Stomach (tissue), 4 donors: ENCODE data around the gene LIMS2.

Source experiments
- CTCF ChIP-seq, 7 experiments: fragments of 450-650 bp in 4 of 7; fragments of 200-600 bp in 3 of 7; sonication (generic) in 3 of 7; IDR thresholded peaks; one replicate each; pipeline ENCODE4 v1.5.1; 2016 to 2019; ENCODE audit warnings: antibody characterized with exemption in 7 of 7, control low read depth in 2 of 7, mild to moderate bottlenecking in 1 of 7
- EP300 ChIP-seq: sonication (generic); formaldehyde crosslinking; IDR thresholded peaks from one replicate; pipeline ENCODE4 v1.6.1; 2017; ENCODE audit warnings: antibody characterized with exemption
- POLR2A ChIP-seq, 4 donors: fragments of 450-650 bp; IDR thresholded peaks; one replicate each; pipeline ENCODE4 v1.6.1; 2016; ENCODE audit warnings: antibody characterized with exemption in 4 of 4, control low read depth in 2 of 4, mild to moderate bottlenecking in 1 of 4, moderate library complexity in 1 of 4
- POLR2AphosphoS5 ChIP-seq, 3 donors: sonication (generic); formaldehyde crosslinking; IDR thresholded peaks; one replicate each; pipeline ENCODE4 v1.6.1; 2016; ENCODE audit warnings: antibody characterized with exemption in 3 of 3

- TF ChIP-seq POLR2A (IDR thresholded peaks at IDR 0.05): no peak
- TF ChIP-seq EP300: no peak
- TF ChIP-seq CTCF (IDR thresholded peaks at IDR 0.05): no peak
- peak in 1 of 3 donors; percentile 37 for TF ChIP-seq POLR2AphosphoS5 (IDR thresholded peaks at IDR 0.05)
Measured at GRCh38 chr2:127705391-127706065, 30.2 kb upstream of the LIMS2 start.
